Astrocyte (in vitro differentiated cells and primary cell): ENCODE results near the gene HMOX2. TPM values are rescaled to one million over a fixed set of nuclear protein-coding genes. Genes with fewer than 3 reads are reported as not detected.

Experiments used
- DNase-seq: peaks from one replicate; pipeline ENCODE4 v3.0.0-alpha.2; 2010; ENCODE audit warnings: low read depth
- FAIRE-seq: peaks from 2 replicates; lab custom pipeline; 2011; peaks lifted over from hg19 to GRCh38; lab: Jason Lieb, UNC
- H2AFZ ChIP-seq: 2 replicates; pipeline ENCODE4 v1.6.0; 2012; ENCODE audit warnings: low read depth, low read length, inconsistent platforms
- H3K27ac ChIP-seq: 2 replicates; pipeline ENCODE4 v1.5.1; 2011; ENCODE audit warnings: low read depth, low read length, inconsistent platforms
- H3K27me3 ChIP-seq: 2 replicates; pipeline ENCODE4 v1.6.0; 2011; ENCODE audit warnings: low read length, inconsistent platforms; ENCODE audit not compliant: insufficient read depth
- H3K36me3 ChIP-seq: 2 replicates; pipeline ENCODE4 v1.5.1; 2011; ENCODE audit warnings: low read length, inconsistent platforms; ENCODE audit not compliant: insufficient read depth
- H3K4me1 ChIP-seq: 2 replicates; pipeline ENCODE4 v1.5.1; 2011; ENCODE audit warnings: low read length, inconsistent platforms; ENCODE audit not compliant: insufficient read depth
- H3K4me2 ChIP-seq: 2 replicates; pipeline ENCODE4 v1.6.0; 2012; ENCODE audit warnings: low read length, inconsistent platforms
- H3K4me3 ChIP-seq: 2 replicates; pipeline ENCODE4 v1.5.1; 2011; ENCODE audit warnings: low read depth, mild to moderate bottlenecking, low read length, inconsistent platforms; ENCODE audit not compliant: insufficient read depth
- H3K79me2 ChIP-seq: 2 replicates; pipeline ENCODE4 v1.6.0; 2012; ENCODE audit warnings: mild to moderate bottlenecking, low read length, inconsistent platforms; ENCODE audit not compliant: insufficient read depth
- H3K9ac ChIP-seq: 2 replicates; pipeline ENCODE4 v1.6.0; 2012; ENCODE audit warnings: mild to moderate bottlenecking, low read length, inconsistent platforms
- H3K9me3 ChIP-seq: 2 replicates; pipeline ENCODE4 v1.5.1; 2012; ENCODE audit warnings: low read depth, mild to moderate bottlenecking, low read length, inconsistent platforms; ENCODE audit not compliant: insufficient read depth
- H4K20me1 ChIP-seq: 2 replicates; pipeline ENCODE4 v1.6.0; 2012; ENCODE audit warnings: low read length, inconsistent platforms; ENCODE audit not compliant: insufficient read depth
- H3K27ac Mint-ChIP-seq: one replicate; pipeline ENCODE4 v1.8.0; 2021; ENCODE audit warnings: mild to moderate bottlenecking, mixed read lengths; ENCODE audit not compliant: unreplicated experiment
- H3K27me3 Mint-ChIP-seq: one replicate; pipeline ENCODE4 v1.8.0; 2021; ENCODE audit warnings: low read depth, mixed read lengths; ENCODE audit not compliant: unreplicated experiment
- H3K36me3 Mint-ChIP-seq: one replicate; pipeline ENCODE4 v1.8.0; 2021; ENCODE audit warnings: low read depth, mixed read lengths; ENCODE audit not compliant: unreplicated experiment
- H3K4me1 Mint-ChIP-seq: one replicate; pipeline ENCODE4 v1.8.0; 2021; ENCODE audit warnings: low read depth, mixed read lengths; ENCODE audit not compliant: unreplicated experiment
- H3K4me3 Mint-ChIP-seq: one replicate; pipeline ENCODE4 v1.8.0; 2021; ENCODE audit warnings: mild to moderate bottlenecking, moderate library complexity, mixed read lengths; ENCODE audit not compliant: unreplicated experiment
- H3K9me3 Mint-ChIP-seq: one replicate; pipeline ENCODE4 v1.8.0; 2021; ENCODE audit warnings: mild to moderate bottlenecking, mixed read lengths; ENCODE audit not compliant: unreplicated experiment
- CTCF ChIP-seq: IDR thresholded peaks from 2 replicates; pipeline ENCODE4 v1.5.1; 2011; ENCODE audit warnings: low read depth, mild to moderate bottlenecking, inconsistent platforms, low read length, moderate library complexity; ENCODE audit not compliant: insufficient read depth
- EZH2 ChIP-seq: IDR thresholded peaks from 2 replicates; pipeline ENCODE4 v1.6.1; 2012; ENCODE audit warnings: mild to moderate bottlenecking, low read length, inconsistent platforms; ENCODE audit not compliant: insufficient read depth
- total RNA-seq: library from RNA; stranded (reverse); gene quantifications from 2 replicates; pipeline ENCODE4 v1.2.1, GENCODE V29; 2021

HMOX2 gene
- total RNA-seq, 1 donor from 2014 or later = 64.9 TPM

- no peak for FAIRE-seq
- peaks cover 46% of the 10 kb centered on the region for H4K20me1 ChIP-seq
Measured at GRCh38 chr16:4517812-4518680, 41.8 kb downstream of the HMOX2 start.

GRCh38 chr16:4519274-4520058 is 43.3 kb downstream of the HMOX2 start:
- H3K27ac Mint-ChIP-seq = no peak overlapping the region

More at GRCh38 chr16:4517812-4518680, 41.8 kb downstream of the HMOX2 start:
- no peaks in the 10 kb centered on the region for H3K4me1 ChIP-seq
- peak; percentile 58 for TF ChIP-seq CTCF
- no peak for TF ChIP-seq EZH2
- no peak for DNase-seq
- Mint-ChIP-seq H3K36me3 (peaks cover 3% of the 10 kb centered on the region), H3K4me1 (peaks cover 21% of the 10 kb centered on the region), H3K27me3 (no peaks in the 10 kb centered on the region), H3K27ac (no peak overlapping the region), H3K4me3 (no peak overlapping the region), H3K9me3 (no peaks in the 10 kb centered on the region)
- no peak overlapping the region for H3K9ac ChIP-seq
- H3K4me2 ChIP-seq = no peak overlapping the region
- no peaks in the 10 kb centered on the region for H3K36me3 ChIP-seq
- H2AFZ ChIP-seq = no peak overlapping the region
- no peaks in the 10 kb centered on the region for H3K27me3 ChIP-seq
- peaks cover 6% of the 10 kb centered on the region for H3K79me2 ChIP-seq
- no peak overlapping the region for H3K4me3 ChIP-seq
- H3K9me3 ChIP-seq = no peaks in the 10 kb centered on the region
- H3K27ac ChIP-seq = no peak overlapping the region

More at GRCh38 chr16:4519274-4520058, 43.3 kb downstream of the HMOX2 start:
- H3K9me3 ChIP-seq = no peaks in the 10 kb centered on the region
- no peak overlapping the region for H3K4me2 ChIP-seq
- Mint-ChIP-seq H3K27me3 (no peaks in the 10 kb centered on the region), H3K9me3 (peaks cover 2% of the 10 kb centered on the region), H3K36me3 (peaks cover 13% of the 10 kb centered on the region), H3K4me1 (peaks cover 22% of the 10 kb centered on the region), H3K4me3 (peak overlapping the region; percentile 54)
- no peak for FAIRE-seq
- H3K36me3 ChIP-seq = no peaks in the 10 kb centered on the region
- no peak overlapping the region for H3K9ac ChIP-seq
- DNase-seq = no peak
- H3K27me3 ChIP-seq = no peaks in the 10 kb centered on the region
- H2AFZ ChIP-seq = no peak overlapping the region
- peaks cover 7% of the 10 kb centered on the region for H3K79me2 ChIP-seq
- H3K4me1 ChIP-seq = no peaks in the 10 kb centered on the region
- no peak overlapping the region for H3K4me3 ChIP-seq
- H4K20me1 ChIP-seq = peaks cover 56% of the 10 kb centered on the region
- TF ChIP-seq EZH2 (no peak), CTCF (no peak)
- no peak overlapping the region for H3K27ac ChIP-seq
